HG02798 (cell line): ENCODE measurements around the gene SFT2D2.

Experiments
- ATAC-seq: cut with Tn5 transposase; IDR thresholded peaks from one replicate; pipeline ENCODE4 v1.9.1; 2021; ENCODE audit warnings: mild to moderate bottlenecking; ENCODE audit not compliant: unreplicated experiment, poor library complexity

Gene SFT2D2

GRCh38 chr1:168300626-168301025 lies 74.8 kb downstream of the SFT2D2 start:
- no peak for ATAC-seq

- ATAC-seq: no peak
These were observed 76.0 kb downstream of the SFT2D2 start for GRCh38 chr1:168301664-168302320.
